OCI-LY3 (cell line): ENCODE measurements around the gene KLRF2.

ENCODE experiments used
- EZH2phosphoT487 ChIP-seq: fragments of 200-600 bp; shearing (Covaris generic); IDR thresholded peaks from 2 replicates; pipeline ENCODE4 v1.6.1; 2018; ENCODE audit warnings: antibody characterized with exemption, mixed run types, low read depth
- TF ChIP-seq, protein P1 (sequence below): fragments of 200-600, 300-600 bp; sonication (generic); IDR thresholded peaks from 2 replicates; pipeline ENCODE4 v1.5.1; 2014; ENCODE audit warnings: antibody characterized with exemption, low read length, low read depth

DNA sequence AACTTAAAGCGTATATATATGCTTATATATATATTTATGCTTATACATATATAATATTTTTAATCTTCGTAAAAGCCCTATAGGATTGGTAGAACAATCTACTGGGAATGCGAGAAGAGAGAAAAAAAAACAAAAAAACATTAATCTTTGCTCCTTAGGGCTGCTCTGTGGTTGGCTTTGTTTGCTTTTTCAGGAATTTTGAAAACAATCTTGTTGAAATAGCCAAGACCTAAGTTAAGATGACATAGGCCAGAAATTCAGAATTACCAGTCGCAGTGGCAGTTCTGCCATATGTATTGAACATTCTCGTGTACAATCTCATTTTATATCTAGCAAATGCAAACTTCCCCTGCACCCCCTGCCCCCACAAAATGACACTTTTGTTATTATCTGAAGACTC is 699 bp downstream of the KLRF2 start:
- TF ChIP-seq, protein P1, sequence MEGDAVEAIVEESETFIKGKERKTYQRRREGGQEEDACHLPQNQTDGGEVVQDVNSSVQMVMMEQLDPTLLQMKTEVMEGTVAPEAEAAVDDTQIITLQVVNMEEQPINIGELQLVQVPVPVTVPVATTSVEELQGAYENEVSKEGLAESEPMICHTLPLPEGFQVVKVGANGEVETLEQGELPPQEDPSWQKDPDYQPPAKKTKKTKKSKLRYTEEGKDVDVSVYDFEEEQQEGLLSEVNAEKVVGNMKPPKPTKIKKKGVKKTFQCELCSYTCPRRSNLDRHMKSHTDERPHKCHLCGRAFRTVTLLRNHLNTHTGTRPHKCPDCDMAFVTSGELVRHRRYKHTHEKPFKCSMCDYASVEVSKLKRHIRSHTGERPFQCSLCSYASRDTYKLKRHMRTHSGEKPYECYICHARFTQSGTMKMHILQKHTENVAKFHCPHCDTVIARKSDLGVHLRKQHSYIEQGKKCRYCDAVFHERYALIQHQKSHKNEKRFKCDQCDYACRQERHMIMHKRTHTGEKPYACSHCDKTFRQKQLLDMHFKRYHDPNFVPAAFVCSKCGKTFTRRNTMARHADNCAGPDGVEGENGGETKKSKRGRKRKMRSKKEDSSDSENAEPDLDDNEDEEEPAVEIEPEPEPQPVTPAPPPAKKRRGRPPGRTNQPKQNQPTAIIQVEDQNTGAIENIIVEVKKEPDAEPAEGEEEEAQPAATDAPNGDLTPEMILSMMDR: no peak
- no peak for TF ChIP-seq EZH2phosphoT487
